Measurements from ENCODE around the gene RANBP17. TPM values are rescaled to one million over a fixed set of nuclear protein-coding genes. Genes with fewer than 3 reads are reported as not detected.
"Not testable (repeated sequence)": the region's sequence is repeated elsewhere in the genome, so short reads cannot be mapped to it uniquely, and the experiment has no call there.

Gene RANBP17
- total RNA-seq, 2 experiments from 2014 or later: not detected

DNA sequence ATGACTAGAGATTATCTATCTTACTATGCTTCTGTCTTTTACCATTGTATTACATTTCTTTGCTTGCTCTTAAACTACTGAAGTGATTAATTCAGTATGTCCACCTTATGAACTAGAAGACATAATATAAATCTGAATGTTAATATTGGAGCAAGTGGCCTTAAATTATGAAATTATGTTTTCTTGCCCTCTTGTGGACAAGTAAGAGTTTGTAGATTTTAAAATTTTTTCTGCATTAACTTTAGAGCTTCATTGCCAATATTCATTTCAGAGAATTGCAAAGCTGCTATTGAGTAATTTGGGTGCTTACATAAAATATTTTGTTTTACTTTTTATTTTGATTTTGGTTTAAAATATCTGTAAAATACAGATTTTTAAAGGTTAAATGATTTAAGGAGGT lies 55.3 kb downstream of the RANBP17 start:
- H3K4me1 Mint-ChIP-seq (ENCODE audit: low read depth): no peaks in the 10 kb centered on the region
- TF ChIP-seq, protein P1, sequence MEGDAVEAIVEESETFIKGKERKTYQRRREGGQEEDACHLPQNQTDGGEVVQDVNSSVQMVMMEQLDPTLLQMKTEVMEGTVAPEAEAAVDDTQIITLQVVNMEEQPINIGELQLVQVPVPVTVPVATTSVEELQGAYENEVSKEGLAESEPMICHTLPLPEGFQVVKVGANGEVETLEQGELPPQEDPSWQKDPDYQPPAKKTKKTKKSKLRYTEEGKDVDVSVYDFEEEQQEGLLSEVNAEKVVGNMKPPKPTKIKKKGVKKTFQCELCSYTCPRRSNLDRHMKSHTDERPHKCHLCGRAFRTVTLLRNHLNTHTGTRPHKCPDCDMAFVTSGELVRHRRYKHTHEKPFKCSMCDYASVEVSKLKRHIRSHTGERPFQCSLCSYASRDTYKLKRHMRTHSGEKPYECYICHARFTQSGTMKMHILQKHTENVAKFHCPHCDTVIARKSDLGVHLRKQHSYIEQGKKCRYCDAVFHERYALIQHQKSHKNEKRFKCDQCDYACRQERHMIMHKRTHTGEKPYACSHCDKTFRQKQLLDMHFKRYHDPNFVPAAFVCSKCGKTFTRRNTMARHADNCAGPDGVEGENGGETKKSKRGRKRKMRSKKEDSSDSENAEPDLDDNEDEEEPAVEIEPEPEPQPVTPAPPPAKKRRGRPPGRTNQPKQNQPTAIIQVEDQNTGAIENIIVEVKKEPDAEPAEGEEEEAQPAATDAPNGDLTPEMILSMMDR (IDR thresholded peaks at IDR 0.05): no peak
- no peaks in the 10 kb centered on the region for H3K9me3 Mint-ChIP-seq
- H3K27ac ChIP-seq (ENCODE audit: low read depth in 1 of 2, low read length in 2 of 2): no peak overlapping the region
- no peak overlapping the region for H3K27ac Mint-ChIP-seq
- no peaks in the 10 kb centered on the region for H3K36me3 ChIP-seq (ENCODE audit: insufficient read depth, low read length)
- H3K4me1 ChIP-seq (ENCODE audit: insufficient read depth, low read length): no peaks in the 10 kb centered on the region
- no peak overlapping the region for H3K4me3 ChIP-seq (ENCODE audit: low read length)
- no peak overlapping the region for H3K4me3 Mint-ChIP-seq
- no peaks in the 10 kb centered on the region for H3K27me3 ChIP-seq (ENCODE audit: control insufficient read depth in 1 of 2, insufficient read depth in 2 of 2, low read length in 2 of 2)
- intact Hi-C loops (cut with DNase I, micrococcal nuclease): no loop called here
- no peaks in the 10 kb centered on the region for H3K27me3 Mint-ChIP-seq
- H3K36me3 Mint-ChIP-seq (ENCODE audit: low read depth): no peaks in the 10 kb centered on the region
- ChIA-PET CTCF (no interaction called here), POLR2A (no interaction called here)
- DNase-seq: no peak
- peaks cover 0 to under 1% of the 10 kb centered on the region in 2 experiments for H3K9me3 ChIP-seq (ENCODE audit: control insufficient read depth in 1 of 2, insufficient read depth in 1 of 2, low read length in 2 of 2)
- ATAC-seq (ENCODE audit: poor library complexity): no peak

DNA sequence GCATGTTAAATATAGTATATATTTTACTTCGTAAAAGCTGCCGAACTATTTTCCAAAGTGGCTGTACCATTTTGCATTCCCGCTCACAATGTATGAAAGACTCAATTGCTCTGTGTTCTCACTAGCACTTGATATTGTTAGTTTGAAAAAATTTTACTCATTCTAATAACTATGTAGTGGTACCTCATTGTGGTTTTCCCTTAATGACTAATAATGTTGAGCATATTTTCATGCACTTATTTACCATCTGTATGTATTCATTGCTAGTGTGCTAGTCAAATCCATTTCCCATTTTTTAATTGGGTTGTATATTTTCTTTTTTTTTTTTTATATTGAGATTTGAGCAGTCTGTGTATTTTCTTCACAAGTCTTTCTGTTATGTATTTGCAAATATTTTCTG lies 58.4 kb downstream of the RANBP17 start:
- no peaks in the 10 kb centered on the region for H3K36me3 Mint-ChIP-seq (ENCODE audit: low read depth)

DNA sequence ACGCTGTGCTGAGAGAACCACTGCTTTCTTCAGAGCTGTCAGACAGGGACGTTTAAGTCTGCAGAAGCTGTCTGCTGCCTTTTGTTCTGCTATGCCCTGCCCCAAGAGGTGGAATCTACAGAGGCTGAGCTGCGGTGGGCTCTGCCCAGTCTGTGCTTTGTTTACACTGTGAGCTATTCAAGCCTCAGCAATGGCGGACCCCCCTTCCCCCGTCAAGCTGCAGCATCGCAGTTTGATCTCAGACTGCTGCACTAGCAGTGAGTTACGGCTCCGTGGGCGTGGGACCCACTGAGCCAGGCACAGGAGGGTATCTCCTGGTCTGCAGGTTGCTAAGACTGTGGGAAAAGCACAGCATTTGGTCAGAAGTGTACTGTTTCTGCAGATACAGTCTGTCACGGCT lies 60.5 kb downstream of the RANBP17 start:
- ATAC-seq (ENCODE audit: poor library complexity); intact Hi-C loops (cut with DNase I, micrococcal nuclease): not testable (repeated sequence)

More for the DNA sequence above, 58.4 kb downstream of the RANBP17 start:
- Mint-ChIP-seq H3K9me3 (no peaks in the 10 kb centered on the region), H3K4me3 (no peak overlapping the region), H3K4me1 (ENCODE audit: low read depth) (no peaks in the 10 kb centered on the region), H3K27ac (no peak overlapping the region), H3K27me3 (no peaks in the 10 kb centered on the region)
- ATAC-seq (ENCODE audit: poor library complexity): no peak
- Histone ChIP-seq H3K4me1 (ENCODE audit: insufficient read depth, low read length) (no peaks in the 10 kb centered on the region), H3K27ac (ENCODE audit: low read depth in 1 of 2, low read length in 2 of 2) (no peak overlapping the region), H3K9me3 (ENCODE audit: control insufficient read depth in 1 of 2, insufficient read depth in 1 of 2, low read length in 2 of 2) (peaks cover 0 to 6% of the 10 kb centered on the region in 2 experiments), H3K27me3 (ENCODE audit: control insufficient read depth in 1 of 2, insufficient read depth in 2 of 2, low read length in 2 of 2) (no peaks in the 10 kb centered on the region), H3K4me3 (ENCODE audit: low read length) (no peak overlapping the region), H3K36me3 (ENCODE audit: insufficient read depth, low read length) (no peaks in the 10 kb centered on the region)
- TF ChIP-seq, protein P1 (IDR thresholded peaks at IDR 0.05): no peak
- ChIA-PET POLR2A (no interaction called here), CTCF (no interaction called here)
- no peak for DNase-seq
- intact Hi-C loops (cut with DNase I, micrococcal nuclease): no loop called here

DNA sequence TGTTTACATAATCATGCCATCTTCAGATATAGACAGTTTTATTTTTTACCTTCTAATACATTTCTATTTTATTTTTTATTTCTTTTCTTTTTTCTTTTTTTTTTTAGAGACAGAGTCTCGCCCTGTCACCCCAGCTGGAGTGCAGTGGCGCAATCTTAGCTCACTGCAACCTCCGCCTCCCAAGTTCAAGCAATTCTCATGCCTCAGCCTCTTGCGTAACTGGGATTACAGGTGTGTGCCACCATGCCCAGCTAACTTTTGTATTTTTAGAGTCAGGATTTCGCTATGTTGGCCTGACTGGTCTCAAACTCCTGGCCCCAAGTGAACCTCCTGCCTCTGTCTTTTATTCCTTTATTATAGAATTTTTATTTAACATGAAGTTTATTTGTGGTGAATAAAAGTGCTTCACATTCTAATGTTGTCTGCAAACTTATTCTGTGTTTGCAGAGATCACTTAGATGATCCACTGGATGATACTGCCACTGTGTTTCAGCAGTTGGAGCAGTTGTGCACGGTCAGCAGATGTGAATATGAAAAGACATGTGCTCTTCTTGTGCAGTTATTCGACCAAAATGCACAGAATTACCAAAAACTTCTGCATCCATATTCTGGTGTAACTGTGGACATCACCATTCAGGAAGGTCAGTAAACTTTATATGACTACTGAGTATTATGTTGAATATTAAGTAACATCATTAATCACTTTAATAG lies 62.2 kb downstream of the RANBP17 start:
- Mint-ChIP-seq H3K27me3 (no peaks in the 10 kb centered on the region), H3K36me3 (ENCODE audit: low read depth) (no peaks in the 10 kb centered on the region), H3K4me3 (no peak overlapping the region), H3K27ac (no peak overlapping the region), H3K4me1 (ENCODE audit: low read depth) (no peaks in the 10 kb centered on the region), H3K9me3 (no peaks in the 10 kb centered on the region)
- no peaks in the 10 kb centered on the region for H3K4me1 ChIP-seq (ENCODE audit: insufficient read depth, low read length)
- POLR2A ChIA-PET: no interaction called here
- CTCF ChIA-PET: no interaction called here
- ATAC-seq (ENCODE audit: poor library complexity): no peak
- no peak for DNase-seq
- no peaks in the 10 kb centered on the region for H3K27me3 ChIP-seq (ENCODE audit: control insufficient read depth in 1 of 2, insufficient read depth in 2 of 2, low read length in 2 of 2)
- intact Hi-C loops (cut with DNase I, micrococcal nuclease): no loop called here
- H3K4me3 ChIP-seq (ENCODE audit: low read length): no peak overlapping the region
- no peak overlapping the region for H3K27ac ChIP-seq (ENCODE audit: low read depth in 1 of 2, low read length in 2 of 2)
- H3K36me3 ChIP-seq (ENCODE audit: insufficient read depth, low read length): no peaks in the 10 kb centered on the region
- TF ChIP-seq, protein P1 (IDR thresholded peaks at IDR 0.05): no peak
- H3K9me3 ChIP-seq (ENCODE audit: control insufficient read depth in 1 of 2, insufficient read depth in 1 of 2, low read length in 2 of 2): peaks cover 0 to 6% of the 10 kb centered on the region in 2 experiments

More for the DNA sequence above, 60.5 kb downstream of the RANBP17 start:
- H3K4me3 ChIP-seq (ENCODE audit: low read length); POLR2A ChIA-PET; H3K36me3 Mint-ChIP-seq (ENCODE audit: low read depth); H3K4me1 Mint-ChIP-seq (ENCODE audit: low read depth); H3K36me3 ChIP-seq (ENCODE audit: insufficient read depth, low read length); H3K4me1 ChIP-seq (ENCODE audit: insufficient read depth, low read length); H3K9me3 ChIP-seq (ENCODE audit: control insufficient read depth in 1 of 2, insufficient read depth in 1 of 2, low read length in 2 of 2); H3K4me3 Mint-ChIP-seq; H3K27me3 Mint-ChIP-seq; H3K27ac ChIP-seq (ENCODE audit: low read depth in 1 of 2, low read length in 2 of 2); H3K27me3 ChIP-seq (ENCODE audit: control insufficient read depth in 1 of 2, insufficient read depth in 2 of 2, low read length in 2 of 2); H3K27ac Mint-ChIP-seq; CTCF ChIA-PET; H3K9me3 Mint-ChIP-seq: not testable (repeated sequence)
- DNase-seq: peak in 1 of 14 experiments; percentile 2

DNA sequence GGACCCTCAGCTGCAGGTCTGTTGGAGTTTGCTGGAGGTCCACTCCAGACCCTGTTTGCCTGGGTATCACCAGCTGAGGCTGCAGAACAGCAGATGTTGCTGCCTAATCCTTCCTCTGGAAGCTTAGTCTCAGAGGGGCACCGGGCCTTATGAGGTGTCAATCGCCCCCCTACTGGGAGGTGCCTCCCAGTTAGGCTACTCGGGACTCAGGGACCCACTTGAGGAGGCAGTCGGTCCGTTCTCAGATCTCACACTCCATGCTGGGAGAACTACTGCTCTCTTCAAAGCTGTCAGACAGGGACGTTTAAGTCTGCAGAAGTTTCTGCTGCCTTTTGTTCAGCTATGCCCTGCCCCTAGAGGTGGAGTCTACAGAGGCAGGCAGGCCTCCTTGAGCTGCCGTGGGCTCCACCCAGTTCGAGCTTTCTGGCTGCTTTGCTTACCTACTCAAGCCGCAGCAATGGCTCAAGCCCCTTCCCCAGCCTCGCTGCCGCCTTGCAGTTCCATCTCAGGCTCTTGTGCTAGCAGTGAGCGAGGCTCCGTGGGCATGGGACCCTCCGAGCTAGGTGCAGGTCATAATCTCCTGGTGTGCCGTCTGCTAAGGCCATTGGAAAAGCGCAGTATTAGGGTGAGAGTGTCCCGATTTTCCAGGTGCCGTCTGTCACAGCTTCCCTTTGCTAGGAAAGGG lies 73.9 kb downstream of the RANBP17 start:
- CTCF ChIA-PET; H3K27ac Mint-ChIP-seq; ATAC-seq (ENCODE audit: poor library complexity); H3K9me3 Mint-ChIP-seq; H3K36me3 Mint-ChIP-seq (ENCODE audit: low read depth); POLR2A ChIA-PET; H3K27ac ChIP-seq (ENCODE audit: low read depth in 1 of 2, low read length in 2 of 2); intact Hi-C loops (cut with DNase I, micrococcal nuclease); H3K9me3 ChIP-seq (ENCODE audit: control insufficient read depth in 1 of 2, insufficient read depth in 1 of 2, low read length in 2 of 2); H3K4me1 ChIP-seq (ENCODE audit: insufficient read depth, low read length); H3K27me3 ChIP-seq (ENCODE audit: control insufficient read depth in 1 of 2, insufficient read depth in 2 of 2, low read length in 2 of 2); H3K4me1 Mint-ChIP-seq (ENCODE audit: low read depth); H3K4me3 Mint-ChIP-seq; H3K36me3 ChIP-seq (ENCODE audit: insufficient read depth, low read length); H3K4me3 ChIP-seq (ENCODE audit: low read length): not testable (repeated sequence)
- DNase-seq: peak in 1 of 14 experiments; percentile 5
- H3K27me3 Mint-ChIP-seq: peaks cover 15% of the 10 kb centered on the region

Measured in CD4-positive, alpha-beta T cell (primary cell).